Glutamatergic neuron (in vitro differentiated cells): Measurements from ENCODE around the gene FSTL5. TPM values are rescaled to one million over a fixed set of nuclear protein-coding genes. Genes with fewer than 3 reads are reported as not detected.

ENCODE experiments used
- DNase-seq: peaks from one replicate; pipeline ENCODE4 v3.0.0; 2022
- H3K27ac Mint-ChIP-seq: one replicate; pipeline ENCODE4 v1.8.0; 2020; ENCODE audit warnings: mild to moderate bottlenecking, mixed read lengths, inconsistent platforms; ENCODE audit not compliant: unreplicated experiment
- H3K27me3 Mint-ChIP-seq: one replicate; pipeline ENCODE4 v1.8.0; 2020; ENCODE audit warnings: mild to moderate bottlenecking, moderate library complexity, mixed read lengths, inconsistent platforms; ENCODE audit not compliant: unreplicated experiment
- H3K36me3 Mint-ChIP-seq: one replicate; pipeline ENCODE4 v1.8.0; 2020; ENCODE audit warnings: mild to moderate bottlenecking, mixed read lengths, inconsistent platforms; ENCODE audit not compliant: unreplicated experiment
- H3K4me1 Mint-ChIP-seq: one replicate; pipeline ENCODE4 v1.8.0; 2020; ENCODE audit warnings: mild to moderate bottlenecking, low read depth, mixed read lengths, inconsistent platforms; ENCODE audit not compliant: unreplicated experiment
- H3K4me3 Mint-ChIP-seq: one replicate; pipeline ENCODE4 v1.8.0; 2020; ENCODE audit warnings: mild to moderate bottlenecking, mixed read lengths, inconsistent platforms; ENCODE audit not compliant: unreplicated experiment
- H3K9me3 Mint-ChIP-seq: one replicate; pipeline ENCODE4 v1.8.0; 2020; ENCODE audit warnings: mild to moderate bottlenecking, moderate library complexity, mixed read lengths, inconsistent platforms; ENCODE audit not compliant: unreplicated experiment
- CTCF ChIP-seq: fragments of 200-600 bp; sonication (generic); IDR thresholded peaks from one replicate; pipeline ENCODE4 v1.5.0; 2021; ENCODE audit not compliant: partially characterized antibody, unreplicated experiment
- total RNA-seq: library from RNA; stranded (reverse); fragmentation: NEBNext Ultra II Directional; extraction: Animal tissue kit (Norgen Biotek cat#: 25700); gene quantifications from one replicate; pipeline ENCODE4 v1.2.1, GENCODE V29; 2021; ENCODE audit not compliant: unreplicated experiment

Gene FSTL5
- total RNA-seq, 1 donor from 2014 or later, result 9.2 TPM

GRCh38 chr4:161822174-161822573 lies 341.6 kb downstream of the FSTL5 start:
- H3K27ac Mint-ChIP-seq, result no peak overlapping the region
- H3K36me3 Mint-ChIP-seq, result no peaks in the 10 kb centered on the region
- no peak for DNase-seq
- H3K4me1 Mint-ChIP-seq, result no peaks in the 10 kb centered on the region
- TF ChIP-seq CTCF, result no peak
- no peak overlapping the region for H3K4me3 Mint-ChIP-seq
- H3K9me3 Mint-ChIP-seq, result no peaks in the 10 kb centered on the region
- no peaks in the 10 kb centered on the region for H3K27me3 Mint-ChIP-seq

- Mint-ChIP-seq H3K27ac (no peak overlapping the region), H3K27me3 (no peaks in the 10 kb centered on the region), H3K9me3 (no peaks in the 10 kb centered on the region), H3K4me1 (no peaks in the 10 kb centered on the region), H3K4me3 (no peak overlapping the region), H3K36me3 (no peaks in the 10 kb centered on the region)
- no peak for TF ChIP-seq CTCF
- no peak for DNase-seq
Observed at GRCh38 chr4:161817914-161818313, 345.9 kb downstream of the FSTL5 start.

GRCh38 chr4:161816958-161817357 lies 346.8 kb downstream of the FSTL5 start:
- Mint-ChIP-seq H3K4me1 (no peaks in the 10 kb centered on the region), H3K27me3 (no peaks in the 10 kb centered on the region), H3K27ac (no peak overlapping the region), H3K9me3 (no peaks in the 10 kb centered on the region), H3K36me3 (no peaks in the 10 kb centered on the region), H3K4me3 (no peak overlapping the region)
- DNase-seq, result no peak
- TF ChIP-seq CTCF, result no peak

GRCh38 chr4:161815841-161816240 lies 348.0 kb downstream of the FSTL5 start:
- no peaks in the 10 kb centered on the region for H3K36me3 Mint-ChIP-seq
- H3K4me3 Mint-ChIP-seq, result no peak overlapping the region
- no peak for DNase-seq

GRCh38 chr4:161813889-161814288 lies 349.9 kb downstream of the FSTL5 start:
- Mint-ChIP-seq H3K27ac (no peak overlapping the region), H3K4me1 (no peaks in the 10 kb centered on the region), H3K9me3 (no peaks in the 10 kb centered on the region), H3K36me3 (no peaks in the 10 kb centered on the region), H3K27me3 (no peaks in the 10 kb centered on the region), H3K4me3 (no peak overlapping the region)
- TF ChIP-seq CTCF, result no peak
- DNase-seq, result no peak

More at GRCh38 chr4:161815841-161816240, 348.0 kb downstream of the FSTL5 start:
- H3K27me3 Mint-ChIP-seq, result no peaks in the 10 kb centered on the region
- no peaks in the 10 kb centered on the region for H3K9me3 Mint-ChIP-seq
- TF ChIP-seq CTCF, result no peak
- no peaks in the 10 kb centered on the region for H3K4me1 Mint-ChIP-seq
- no peak overlapping the region for H3K27ac Mint-ChIP-seq
